ENCODE measurements around the gene B3GNT5. TPM values are rescaled to one million over a fixed set of nuclear protein-coding genes. Genes with fewer than 3 reads are reported as not detected.

Gene B3GNT5
- total RNA-seq, 1 experiment from 2014 or later: 8.6 TPM

- no peaks in the 10 kb centered on the region for H3K9me2 ChIP-seq (replicated peaks; ENCODE audit: insufficient read depth, low read length)
- no peak overlapping the region for H3K4me2 ChIP-seq (ENCODE audit: low read depth, low read length, poor library complexity, severe bottlenecking)
- no peaks in the 10 kb centered on the region for H3K36me3 ChIP-seq (ENCODE audit: insufficient read depth, low read length)
- H3K79me2 ChIP-seq (ENCODE audit: low read length): no peaks in the 10 kb centered on the region
- H3K9ac ChIP-seq (ENCODE audit: low read length): no peak overlapping the region
- peaks cover 31% of the 10 kb centered on the region for H3K4me1 ChIP-seq (ENCODE audit: low read length)
- H3K4me3 ChIP-seq (ENCODE audit: low read length): no peak overlapping the region
- H3K27ac ChIP-seq (ENCODE audit: low read length): no peak overlapping the region
- no peak overlapping the region for H2AFZ ChIP-seq (ENCODE audit: low read length)
- DNase-seq: no peak
- no peaks in the 10 kb centered on the region for H4K20me1 ChIP-seq (ENCODE audit: insufficient read depth, low read depth, low read length)
- H3K9me3 ChIP-seq (ENCODE audit: low read length): no peaks in the 10 kb centered on the region
- H3K27me3 ChIP-seq (ENCODE audit: low read length): no peaks in the 10 kb centered on the region
Measured at GRCh38 chr3:183281126-183281797, 28.2 kb downstream of the B3GNT5 start.

- Histone ChIP-seq H3K79me2 (ENCODE audit: low read length) (no peaks in the 10 kb centered on the region), H3K9me3 (ENCODE audit: low read length) (no peaks in the 10 kb centered on the region), H4K20me1 (ENCODE audit: insufficient read depth, low read depth, low read length) (no peaks in the 10 kb centered on the region), H3K36me3 (ENCODE audit: insufficient read depth, low read length) (no peaks in the 10 kb centered on the region), H3K27me3 (ENCODE audit: low read length) (no peaks in the 10 kb centered on the region), H2AFZ (ENCODE audit: low read length) (no peak overlapping the region), H3K27ac (ENCODE audit: low read length) (no peak overlapping the region), H3K9me2 (replicated peaks; ENCODE audit: insufficient read depth, low read length) (no peaks in the 10 kb centered on the region), H3K4me2 (ENCODE audit: low read depth, low read length, poor library complexity, severe bottlenecking) (no peak overlapping the region), H3K4me1 (ENCODE audit: low read length) (peaks cover 31% of the 10 kb centered on the region), H3K4me3 (ENCODE audit: low read length) (no peak overlapping the region), H3K9ac (ENCODE audit: low read length) (no peak overlapping the region)
- no peak for DNase-seq
Measured at GRCh38 chr3:183283886-183284285, 30.8 kb downstream of the B3GNT5 start.

GRCh38 chr3:183284570-183284969, 31.5 kb downstream of the B3GNT5 start:
- DNase-seq: no peak
- peaks cover 26% of the 10 kb centered on the region for H3K4me1 ChIP-seq (ENCODE audit: low read length)
- no peak overlapping the region for H3K27ac ChIP-seq (ENCODE audit: low read length)
- no peaks in the 10 kb centered on the region for H3K36me3 ChIP-seq (ENCODE audit: insufficient read depth, low read length)
- H3K9me3 ChIP-seq (ENCODE audit: low read length): no peaks in the 10 kb centered on the region
- H4K20me1 ChIP-seq (ENCODE audit: insufficient read depth, low read depth, low read length): no peaks in the 10 kb centered on the region
- no peaks in the 10 kb centered on the region for H3K27me3 ChIP-seq (ENCODE audit: low read length)
- H2AFZ ChIP-seq (ENCODE audit: low read length): no peak overlapping the region
- no peaks in the 10 kb centered on the region for H3K9me2 ChIP-seq (replicated peaks; ENCODE audit: insufficient read depth, low read length)
- no peak overlapping the region for H3K4me3 ChIP-seq (ENCODE audit: low read length)
- H3K79me2 ChIP-seq (ENCODE audit: low read length): no peaks in the 10 kb centered on the region
- H3K4me2 ChIP-seq (ENCODE audit: low read depth, low read length, poor library complexity, severe bottlenecking): no peak overlapping the region
- no peak overlapping the region for H3K9ac ChIP-seq (ENCODE audit: low read length)

- peak overlapping the region; percentile 29 for H3K9ac ChIP-seq (ENCODE audit: low read length)
- H3K4me2 ChIP-seq (ENCODE audit: low read depth, low read length, poor library complexity, severe bottlenecking): peak overlapping the region; percentile 51
Measured at GRCh38 chr3:183285318-183285717, 32.3 kb downstream of the B3GNT5 start.

GRCh38 chr3:183285828-183286457, 32.9 kb downstream of the B3GNT5 start:
- Histone ChIP-seq H3K79me2 (ENCODE audit: low read length) (no peaks in the 10 kb centered on the region), H3K9ac (ENCODE audit: low read length) (peak overlapping the region; percentile 29), H3K27ac (ENCODE audit: low read length) (no peak overlapping the region), H2AFZ (ENCODE audit: low read length) (peak overlapping the region; percentile 19), H3K9me2 (replicated peaks; ENCODE audit: insufficient read depth, low read length) (no peaks in the 10 kb centered on the region), H3K4me1 (ENCODE audit: low read length) (peaks cover 29% of the 10 kb centered on the region), H3K36me3 (ENCODE audit: insufficient read depth, low read length) (no peaks in the 10 kb centered on the region), H4K20me1 (ENCODE audit: insufficient read depth, low read depth, low read length) (no peaks in the 10 kb centered on the region), H3K9me3 (ENCODE audit: low read length) (no peaks in the 10 kb centered on the region), H3K27me3 (ENCODE audit: low read length) (no peaks in the 10 kb centered on the region), H3K4me2 (ENCODE audit: low read depth, low read length, poor library complexity, severe bottlenecking) (peak overlapping the region; percentile 51), H3K4me3 (ENCODE audit: low read length) (peak overlapping the region; percentile 26; the same call in 1 of the 2 replicates)
- peak; percentile 83 for DNase-seq

More at GRCh38 chr3:183285318-183285717, 32.3 kb downstream of the B3GNT5 start:
- Histone ChIP-seq H3K9me3 (ENCODE audit: low read length) (no peaks in the 10 kb centered on the region), H3K9me2 (replicated peaks; ENCODE audit: insufficient read depth, low read length) (no peaks in the 10 kb centered on the region), H3K27me3 (ENCODE audit: low read length) (no peaks in the 10 kb centered on the region), H2AFZ (ENCODE audit: low read length) (no peak overlapping the region), H3K79me2 (ENCODE audit: low read length) (no peaks in the 10 kb centered on the region), H4K20me1 (ENCODE audit: insufficient read depth, low read depth, low read length) (no peaks in the 10 kb centered on the region), H3K4me1 (ENCODE audit: low read length) (peaks cover 29% of the 10 kb centered on the region), H3K27ac (ENCODE audit: low read length) (no peak overlapping the region), H3K4me3 (ENCODE audit: low read length) (no peak overlapping the region), H3K36me3 (ENCODE audit: insufficient read depth, low read length) (no peaks in the 10 kb centered on the region)
- no peak for DNase-seq

GRCh38 chr3:183287301-183287971, 34.4 kb downstream of the B3GNT5 start:
- H3K4me3 ChIP-seq (ENCODE audit: low read length): no peak overlapping the region
- peaks cover 29% of the 10 kb centered on the region for H3K4me1 ChIP-seq (ENCODE audit: low read length)
- no peak overlapping the region for H3K9ac ChIP-seq (ENCODE audit: low read length)
- H3K27ac ChIP-seq (ENCODE audit: low read length): no peak overlapping the region
- no peak for DNase-seq
- no peaks in the 10 kb centered on the region for H3K79me2 ChIP-seq (ENCODE audit: low read length)
- no peaks in the 10 kb centered on the region for H4K20me1 ChIP-seq (ENCODE audit: insufficient read depth, low read depth, low read length)
- no peaks in the 10 kb centered on the region for H3K27me3 ChIP-seq (ENCODE audit: low read length)
- no peaks in the 10 kb centered on the region for H3K9me3 ChIP-seq (ENCODE audit: low read length)
- no peaks in the 10 kb centered on the region for H3K9me2 ChIP-seq (replicated peaks; ENCODE audit: insufficient read depth, low read length)
- no peak overlapping the region for H3K4me2 ChIP-seq (ENCODE audit: low read depth, low read length, poor library complexity, severe bottlenecking)
- peaks cover 5% of the 10 kb centered on the region; the same call in 1 of the 2 replicates for H3K36me3 ChIP-seq (ENCODE audit: insufficient read depth, low read length)
- H2AFZ ChIP-seq (ENCODE audit: low read length): no peak overlapping the region

- H3K27me3 ChIP-seq (ENCODE audit: low read length): no peaks in the 10 kb centered on the region
- no peak overlapping the region for H3K4me2 ChIP-seq (ENCODE audit: low read depth, low read length, poor library complexity, severe bottlenecking)
Measured at GRCh38 chr3:183288117-183288516, 35.1 kb downstream of the B3GNT5 start.

GRCh38 chr3:183290216-183290615, 37.2 kb downstream of the B3GNT5 start:
- Histone ChIP-seq H3K9me2 (replicated peaks; ENCODE audit: insufficient read depth, low read length) (no peaks in the 10 kb centered on the region), H2AFZ (ENCODE audit: low read length) (no peak overlapping the region), H3K4me3 (ENCODE audit: low read length) (no peak overlapping the region), H3K36me3 (ENCODE audit: insufficient read depth, low read length) (peaks cover 5% of the 10 kb centered on the region; the same call in 1 of the 2 replicates), H3K27me3 (ENCODE audit: low read length) (no peaks in the 10 kb centered on the region), H3K4me1 (ENCODE audit: low read length) (peaks cover 23% of the 10 kb centered on the region), H3K9me3 (ENCODE audit: low read length) (no peaks in the 10 kb centered on the region), H4K20me1 (ENCODE audit: insufficient read depth, low read depth, low read length) (no peaks in the 10 kb centered on the region), H3K79me2 (ENCODE audit: low read length) (no peaks in the 10 kb centered on the region), H3K27ac (ENCODE audit: low read length) (no peak overlapping the region), H3K4me2 (ENCODE audit: low read depth, low read length, poor library complexity, severe bottlenecking) (no peak overlapping the region), H3K9ac (ENCODE audit: low read length) (no peak overlapping the region)
- DNase-seq: no peak

More at GRCh38 chr3:183288117-183288516, 35.1 kb downstream of the B3GNT5 start:
- Histone ChIP-seq H3K27ac (ENCODE audit: low read length) (no peak overlapping the region), H3K4me3 (ENCODE audit: low read length) (no peak overlapping the region), H3K79me2 (ENCODE audit: low read length) (no peaks in the 10 kb centered on the region), H3K4me1 (ENCODE audit: low read length) (peaks cover 29% of the 10 kb centered on the region), H3K9ac (ENCODE audit: low read length) (no peak overlapping the region), H3K9me3 (ENCODE audit: low read length) (no peaks in the 10 kb centered on the region), H3K9me2 (replicated peaks; ENCODE audit: insufficient read depth, low read length) (no peaks in the 10 kb centered on the region), H4K20me1 (ENCODE audit: insufficient read depth, low read depth, low read length) (no peaks in the 10 kb centered on the region), H2AFZ (ENCODE audit: low read length) (no peak overlapping the region), H3K36me3 (ENCODE audit: insufficient read depth, low read length) (peaks cover 5% of the 10 kb centered on the region; the same call in 1 of the 2 replicates)
- DNase-seq: no peak
